GM12891 (cell line): ENCODE data around the gene AUNIP.

Experiments used
- POLR2A ChIP-seq: IDR thresholded peaks from 2 replicates; pipeline ENCODE4 v1.6.1; 2011; ENCODE audit warnings: low read depth, low read length, control low read depth
- POLR2AphosphoS5 ChIP-seq: IDR thresholded peaks from 2 replicates; pipeline ENCODE4 v1.6.1; 2011; ENCODE audit warnings: low read depth, low read length, control low read depth
- SPI1 ChIP-seq: IDR thresholded peaks from 2 replicates; pipeline ENCODE4 v1.6.1; 2011; ENCODE audit warnings: low read depth, low read length, control low read depth

- no peak for TF ChIP-seq POLR2A
- TF ChIP-seq POLR2AphosphoS5, result no peak
- no peak for TF ChIP-seq SPI1
These were observed 38.5 kb upstream of the AUNIP start for GRCh38 chr1:25897754-25898153.
